CD4-positive, alpha-beta T cell treated with Interferon gamma for 1 hour (primary cell): ENCODE data around the gene GJD4.

ENCODE experiments used
- DNase-seq: peaks from one replicate; pipeline ENCODE4 v3.0.0-alpha.2; 2020

GJD4 gene, protein sequence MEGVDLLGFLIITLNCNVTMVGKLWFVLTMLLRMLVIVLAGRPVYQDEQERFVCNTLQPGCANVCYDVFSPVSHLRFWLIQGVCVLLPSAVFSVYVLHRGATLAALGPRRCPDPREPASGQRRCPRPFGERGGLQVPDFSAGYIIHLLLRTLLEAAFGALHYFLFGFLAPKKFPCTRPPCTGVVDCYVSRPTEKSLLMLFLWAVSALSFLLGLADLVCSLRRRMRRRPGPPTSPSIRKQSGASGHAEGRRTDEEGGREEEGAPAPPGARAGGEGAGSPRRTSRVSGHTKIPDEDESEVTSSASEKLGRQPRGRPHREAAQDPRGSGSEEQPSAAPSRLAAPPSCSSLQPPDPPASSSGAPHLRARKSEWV

DNA sequence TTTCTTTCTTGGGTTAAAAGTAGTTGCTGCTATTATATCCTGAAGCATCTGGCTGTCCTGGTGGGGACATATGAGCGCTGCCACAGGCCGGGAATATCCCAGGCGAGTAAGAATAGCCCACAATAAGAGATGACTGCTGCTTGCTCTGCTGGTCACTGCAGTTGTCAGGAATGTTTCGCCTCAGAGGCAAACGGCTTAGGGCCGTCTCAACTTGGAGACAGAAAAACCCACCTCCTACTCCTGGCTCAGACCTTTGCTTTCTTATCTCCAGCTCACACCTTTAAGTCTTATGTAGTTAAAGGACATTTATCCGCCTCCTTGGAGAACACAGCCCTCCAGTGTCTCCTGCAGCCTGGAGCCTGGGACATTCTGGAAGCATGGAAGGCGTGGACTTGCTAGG, at the start of gene GJD4:
TSS of gene GJD4 (plus strand) at position 151 of the 400 bp plus-strand sequence. CDS start at position 378, 227 bp downstream.
- no peak for DNase-seq

DNA sequence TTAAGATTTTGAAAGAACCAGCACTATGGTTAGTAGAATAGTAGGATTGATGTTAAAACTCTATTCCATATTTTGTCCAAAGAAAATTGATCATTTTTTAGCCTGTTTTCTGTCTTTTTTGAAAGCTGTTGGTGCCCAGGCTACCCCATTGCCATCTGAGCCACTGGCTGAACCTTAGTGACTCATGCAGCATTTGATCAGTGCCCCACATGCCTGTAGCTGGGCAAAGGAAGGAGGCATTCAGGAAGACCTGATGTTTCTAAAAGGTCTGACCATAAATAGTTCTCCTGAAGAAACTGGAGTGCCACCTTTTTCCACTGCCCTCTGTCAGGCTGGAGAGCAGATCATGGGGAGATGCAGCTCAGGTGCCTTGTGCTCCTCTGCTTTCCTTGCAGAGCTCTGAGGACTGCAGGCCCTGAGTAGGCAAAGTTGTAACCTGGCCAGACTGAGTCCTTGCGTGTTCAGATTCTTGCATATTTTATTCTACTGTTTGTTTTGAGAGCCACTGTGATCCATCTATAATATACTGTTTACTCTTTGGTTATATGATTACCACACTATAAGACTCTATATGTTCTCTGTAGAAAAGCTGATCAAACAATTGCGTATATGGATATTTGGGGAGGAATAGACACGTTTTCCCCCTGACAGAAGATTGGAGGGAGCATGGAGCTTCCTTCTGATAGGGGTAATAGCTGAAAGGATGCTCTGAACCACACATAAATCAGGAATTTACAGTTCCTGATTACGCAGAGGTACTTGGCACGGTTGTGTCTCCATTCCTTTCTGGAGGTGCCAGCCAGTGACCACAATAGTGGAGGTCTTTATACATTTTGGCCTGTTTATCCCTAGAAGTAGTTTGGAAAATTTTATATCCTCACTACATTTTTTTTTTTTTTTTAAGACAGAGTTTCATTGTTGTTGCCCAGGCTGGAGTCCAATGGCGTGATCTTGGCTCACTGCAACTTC, 48.9 kb upstream of the GJD4 start:
- DNase-seq = no peak

GRCh38 chr10:35558276-35558675, 46.9 kb upstream of the GJD4 start:
- DNase-seq = no peak

GRCh38 chr10:35559416-35559815, 45.7 kb upstream of the GJD4 start:
- DNase-seq = no peak

DNA sequence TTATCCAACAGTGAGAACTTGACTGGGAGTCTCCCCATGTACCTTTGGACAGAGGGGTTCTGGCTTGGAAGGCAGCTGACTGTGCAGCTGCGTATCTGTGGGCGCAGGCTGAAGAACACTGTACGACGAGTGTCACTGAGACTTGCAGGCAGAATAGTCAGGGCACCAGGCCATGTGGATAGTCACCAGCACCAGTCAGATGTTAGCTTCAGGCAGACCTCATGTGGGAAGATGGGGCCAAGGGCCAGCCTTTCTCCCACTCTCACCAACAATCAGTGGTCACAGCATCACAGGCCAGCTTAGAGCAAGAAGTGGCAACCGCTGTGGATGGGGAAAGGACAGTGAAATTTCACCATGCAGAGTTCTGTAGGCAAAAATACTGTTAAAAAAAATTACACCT, 43.4 kb upstream of the GJD4 start:
- DNase-seq = no peak

DNA sequence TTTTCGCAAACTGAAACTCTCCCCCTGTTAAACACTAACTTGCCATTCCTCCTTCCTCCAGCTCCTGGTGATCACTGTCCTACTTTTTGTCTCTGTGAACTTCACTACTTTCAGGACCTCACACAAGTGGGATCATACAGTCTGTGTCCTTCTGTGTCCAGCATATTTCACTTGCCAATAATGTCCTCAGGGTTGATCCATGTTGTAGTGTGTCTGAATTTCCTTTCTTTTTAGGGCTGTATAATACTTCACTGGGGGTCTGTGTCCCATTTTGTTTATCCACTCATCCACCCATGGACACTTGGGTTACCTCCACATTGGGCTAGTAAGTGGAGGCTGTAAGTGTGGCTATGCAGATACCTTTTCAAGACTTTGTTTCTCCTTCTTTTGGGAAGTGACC, 42.7 kb upstream of the GJD4 start:
- DNase-seq = no peak

DNA sequence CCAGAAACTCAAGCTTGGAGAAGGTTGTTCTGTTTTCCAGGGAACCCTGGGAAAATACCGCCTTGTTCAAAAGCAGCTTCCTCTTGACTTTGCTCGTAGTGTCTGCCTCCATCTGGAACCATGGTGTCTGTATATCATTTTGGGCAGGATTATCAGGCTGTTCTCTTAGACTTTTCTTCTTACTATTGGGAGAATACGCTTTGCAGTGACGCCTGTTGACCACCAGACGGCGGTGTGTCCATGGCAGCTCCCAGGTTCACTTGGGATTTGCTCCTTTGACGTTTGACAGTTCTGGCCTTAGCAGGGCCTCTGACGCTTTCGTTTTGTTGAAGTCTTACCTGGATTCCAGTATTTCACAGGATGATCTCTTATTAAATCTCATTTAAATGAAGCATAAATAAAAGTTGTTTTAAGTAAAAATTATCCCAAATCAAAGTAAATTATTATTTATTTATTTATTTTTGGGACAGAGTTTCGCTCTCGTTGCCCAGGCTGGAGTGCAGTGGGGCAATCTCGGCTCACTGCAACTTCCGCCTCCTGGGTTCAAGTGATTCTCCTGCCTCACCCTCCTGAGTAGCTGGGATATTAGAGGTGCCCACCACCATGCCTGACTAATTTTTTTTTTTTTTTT, 41.8 kb upstream of the GJD4 start:
- peak; percentile 32 for DNase-seq

DNA sequence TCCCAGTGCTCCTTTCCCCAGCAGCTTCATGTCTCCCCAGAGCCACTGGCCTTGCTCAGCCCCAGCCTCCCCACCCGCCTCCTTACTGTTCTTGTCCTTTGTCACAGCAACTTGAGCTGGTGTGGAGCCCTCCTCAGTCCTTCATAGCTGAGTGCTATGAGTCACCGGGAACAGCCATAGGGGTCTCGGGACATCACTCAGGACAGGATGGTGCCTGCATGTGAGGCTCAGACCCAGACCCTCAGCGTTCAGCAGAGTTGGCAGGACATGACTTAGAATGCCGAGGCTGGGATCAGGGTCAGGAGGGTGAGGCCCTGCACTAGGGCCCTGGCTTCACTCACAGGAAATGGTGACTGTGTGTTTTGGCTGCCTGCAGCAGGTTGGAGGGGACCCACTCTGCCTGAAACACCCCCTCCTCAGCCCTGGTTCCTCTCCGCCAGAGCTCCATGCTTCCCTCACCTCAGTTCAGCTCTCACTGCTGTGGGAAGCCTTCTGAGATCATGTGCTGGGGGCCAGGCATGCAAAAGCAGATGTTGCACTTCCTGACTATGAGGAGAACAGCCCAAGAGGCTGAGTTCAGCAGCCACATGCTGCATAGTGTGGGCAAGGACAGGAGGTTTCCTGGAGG, 40.7 kb upstream of the GJD4 start:
- DNase-seq = no peak

DNA sequence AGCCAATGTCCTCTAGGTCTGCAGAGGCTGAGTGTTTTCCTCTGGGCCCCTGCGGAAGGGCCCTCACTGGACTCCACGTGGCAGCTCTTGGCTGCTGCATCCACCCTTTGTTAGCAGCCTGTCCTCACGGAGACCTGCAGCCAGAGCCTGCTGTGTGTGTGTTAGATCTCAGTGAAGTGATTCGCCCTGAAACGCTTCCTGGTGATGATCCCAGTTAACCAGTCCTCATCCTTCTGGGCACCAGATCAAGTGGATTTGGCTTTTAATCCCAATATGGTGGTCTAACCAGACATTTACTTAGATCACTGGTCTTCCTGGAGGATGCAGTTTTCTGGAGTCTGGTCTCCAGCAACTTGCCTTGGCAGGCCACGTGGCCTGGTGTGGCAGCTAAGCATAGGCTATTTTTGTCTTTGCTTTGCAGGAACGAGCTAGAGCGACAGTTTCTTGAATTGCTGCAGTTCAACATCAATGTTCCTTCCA, 39.5 kb upstream of the GJD4 start:
- DNase-seq = no peak

- no peak for DNase-seq
Observed at GRCh38 chr10:35567951-35568350, 37.2 kb upstream of the GJD4 start.

GRCh38 chr10:35568483-35569015, 36.6 kb upstream of the GJD4 start:
- no peak for DNase-seq

DNA sequence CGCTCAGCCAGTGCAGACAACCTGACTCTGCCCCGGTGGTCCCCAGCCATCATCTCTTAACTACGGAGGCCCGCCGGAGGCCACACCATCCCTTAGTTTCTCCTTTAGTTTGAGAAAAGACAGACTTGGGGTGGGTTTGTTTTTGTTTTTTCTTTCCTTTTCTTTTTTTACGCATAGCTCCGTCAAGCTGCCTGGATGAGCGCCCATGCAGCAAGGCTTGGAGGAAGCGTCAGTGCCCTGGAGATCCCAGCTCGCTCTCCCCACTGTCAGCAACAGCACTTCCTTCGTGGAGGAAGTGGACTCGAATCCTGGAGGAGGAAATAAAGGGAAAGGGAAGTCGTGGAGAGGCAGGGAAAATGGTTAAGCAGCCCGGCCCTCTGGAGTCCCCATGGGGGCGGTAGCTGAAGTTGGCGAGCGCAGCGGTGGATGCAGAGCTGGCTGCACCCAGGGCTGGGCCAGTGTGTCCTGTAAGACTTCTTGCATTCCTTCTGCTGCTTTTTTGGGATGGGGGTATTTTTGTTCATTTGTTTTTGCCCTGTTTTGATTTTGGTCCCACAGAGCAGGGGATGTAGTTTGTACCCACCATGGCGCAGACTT, 35.9 kb upstream of the GJD4 start:
- DNase-seq = no peak

- no peak for DNase-seq
Observed at GRCh38 chr10:35569836-35570235, 35.3 kb upstream of the GJD4 start.

GRCh38 chr10:35570397-35570796, 34.7 kb upstream of the GJD4 start:
- DNase-seq = no peak

- no peak for DNase-seq
Observed at GRCh38 chr10:35572583-35572982, 32.6 kb upstream of the GJD4 start.

DNA sequence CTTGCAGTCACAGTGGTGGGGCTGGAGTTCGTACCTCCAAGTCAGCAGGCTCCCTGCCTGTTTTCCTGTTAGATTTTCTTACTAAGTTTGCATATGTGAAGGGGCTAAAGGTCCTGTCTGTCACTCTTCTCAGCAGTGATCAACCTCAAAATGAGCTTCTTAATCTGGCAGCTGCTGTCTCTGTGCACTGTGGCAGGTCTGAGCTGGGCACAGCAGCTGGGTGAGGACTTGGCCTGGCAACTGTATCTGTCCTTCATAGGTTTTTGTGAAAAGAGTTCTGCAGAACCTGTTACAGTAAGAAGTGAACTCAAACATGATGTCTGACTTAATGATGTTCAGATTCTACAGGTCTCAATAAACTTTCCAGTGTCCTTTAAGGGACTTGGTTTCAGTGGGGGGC, 31.3 kb upstream of the GJD4 start:
- no peak for DNase-seq

- DNase-seq = no peak
Observed at GRCh38 chr10:35574924-35575352, 30.2 kb upstream of the GJD4 start.

DNA sequence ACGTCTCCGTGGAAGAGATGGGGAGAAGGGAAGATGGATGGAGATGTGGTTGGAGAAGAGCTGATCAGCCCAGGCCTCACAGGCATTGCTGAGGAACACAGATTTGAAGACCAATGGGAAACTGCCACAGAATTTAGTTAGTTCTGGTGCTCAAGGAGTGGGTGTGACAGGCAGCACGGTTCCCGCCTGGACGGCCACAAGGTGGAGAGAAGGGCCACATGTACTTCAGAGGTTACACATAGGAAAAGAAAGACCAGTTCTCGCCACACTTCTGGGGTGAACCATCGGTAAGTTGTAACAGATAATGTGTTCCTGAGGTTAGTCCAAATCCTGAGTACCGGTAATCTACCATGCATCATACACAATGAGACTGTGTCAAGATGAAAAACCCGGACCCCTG, 29.5 kb upstream of the GJD4 start:
- DNase-seq = no peak

- DNase-seq = no peak
Observed at GRCh38 chr10:35576730-35577129, 28.4 kb upstream of the GJD4 start.

- DNase-seq = no peak
Observed at GRCh38 chr10:35577926-35578617, 27.1 kb upstream of the GJD4 start.

GRCh38 chr10:35578618-35578956, 26.6 kb upstream of the GJD4 start:
- no peak for DNase-seq

DNA sequence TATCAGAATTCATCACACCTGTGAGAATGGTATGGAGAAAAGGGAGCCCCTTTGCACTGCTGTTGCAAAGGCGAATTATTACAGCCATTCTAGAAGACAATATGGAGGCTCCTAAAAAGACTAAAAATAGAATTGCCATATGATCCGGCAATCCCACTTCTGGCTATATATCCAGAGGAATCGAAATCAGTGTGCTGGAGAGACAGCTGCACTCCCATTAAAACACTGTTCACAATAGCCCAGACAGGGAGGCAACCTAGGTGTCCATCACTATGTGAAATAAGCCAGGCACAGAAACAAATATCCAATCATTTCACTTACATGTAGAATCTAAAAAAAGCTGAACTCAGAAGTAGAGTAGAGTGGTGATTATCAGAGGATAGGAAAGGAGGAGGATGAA, 26.0 kb upstream of the GJD4 start:
- DNase-seq = no peak
